Dendritic cell treated with granulocyte-macrophage colony-stimulating factor and Interleukin-4, amounts not matched to agents 40 ng/mL and 50 ng/mL, for 4 days (primary cell): ENCODE data around the gene KLHDC10.
"Not testable (repeated sequence)": the region's sequence is repeated elsewhere in the genome, so short reads cannot be mapped to it uniquely, and the experiment has no call there.

ENCODE experiments used
- H3K27ac Mint-ChIP-seq: one replicate; pipeline ENCODE4 v1.8.0; 2022; ENCODE audit warnings: mild to moderate bottlenecking, mixed read lengths
- H3K27me3 Mint-ChIP-seq: one replicate; pipeline ENCODE4 v1.8.0; 2022; ENCODE audit warnings: mild to moderate bottlenecking, mixed read lengths
- H3K36me3 Mint-ChIP-seq: one replicate; pipeline ENCODE4 v1.8.0; 2022; ENCODE audit warnings: low read depth, mixed read lengths
- H3K4me1 Mint-ChIP-seq: one replicate; pipeline ENCODE4 v1.8.0; 2022; ENCODE audit warnings: low read depth, mixed read lengths
- H3K4me3 Mint-ChIP-seq: one replicate; pipeline ENCODE4 v1.8.0; 2022; ENCODE audit warnings: mild to moderate bottlenecking, moderate library complexity, mixed read lengths
- H3K9me3 Mint-ChIP-seq: one replicate; pipeline ENCODE4 v1.8.0; 2022; ENCODE audit warnings: mixed read lengths
- intact Hi-C: fragments of 100-400 bp; cut with micrococcal nuclease; formaldehyde crosslinking; loops from one replicate; pipeline ENCODE4 v1.15.0; 2022

KLHDC10 gene

GRCh38 chr7:130145424-130146100, 75.2 kb downstream of the KLHDC10 start:
- peaks cover 3% of the 10 kb centered on the region for H3K27me3 Mint-ChIP-seq
- intact Hi-C loops: no loop called here
- peaks cover 20% of the 10 kb centered on the region for H3K4me1 Mint-ChIP-seq
- H3K4me3 Mint-ChIP-seq: no peak overlapping the region
- no peaks in the 10 kb centered on the region for H3K9me3 Mint-ChIP-seq
- no peak overlapping the region for H3K27ac Mint-ChIP-seq
- no peaks in the 10 kb centered on the region for H3K36me3 Mint-ChIP-seq

- H3K4me3 Mint-ChIP-seq, H3K36me3 Mint-ChIP-seq, intact Hi-C loops, H3K27ac Mint-ChIP-seq, H3K27me3 Mint-ChIP-seq, H3K9me3 Mint-ChIP-seq: not testable (repeated sequence)
- peaks cover 14% of the 10 kb centered on the region for H3K4me1 Mint-ChIP-seq
Observed at GRCh38 chr7:130146142-130146541, 75.8 kb downstream of the KLHDC10 start.

- Mint-ChIP-seq H3K36me3 (no peaks in the 10 kb centered on the region), H3K27me3 (no peaks in the 10 kb centered on the region), H3K27ac (no peak overlapping the region), H3K4me1 (peaks cover 7% of the 10 kb centered on the region), H3K4me3 (no peak overlapping the region), H3K9me3 (no peaks in the 10 kb centered on the region)
- intact Hi-C loops: no loop called here
Observed at GRCh38 chr7:130146693-130147405, 76.5 kb downstream of the KLHDC10 start.

GRCh38 chr7:130147710-130148325, 77.5 kb downstream of the KLHDC10 start:
- peaks cover 6% of the 10 kb centered on the region for H3K4me1 Mint-ChIP-seq
- H3K27me3 Mint-ChIP-seq: no peaks in the 10 kb centered on the region
- no peak overlapping the region for H3K27ac Mint-ChIP-seq
- no peak overlapping the region for H3K4me3 Mint-ChIP-seq
- H3K36me3 Mint-ChIP-seq: no peaks in the 10 kb centered on the region
- H3K9me3 Mint-ChIP-seq: no peaks in the 10 kb centered on the region
- intact Hi-C loops: no loop called here

- intact Hi-C loops: no loop called here
- H3K36me3 Mint-ChIP-seq: no peaks in the 10 kb centered on the region
- no peak overlapping the region for H3K27ac Mint-ChIP-seq
- no peaks in the 10 kb centered on the region for H3K27me3 Mint-ChIP-seq
- no peaks in the 10 kb centered on the region for H3K9me3 Mint-ChIP-seq
- peaks cover 6% of the 10 kb centered on the region for H3K4me1 Mint-ChIP-seq
- no peak overlapping the region for H3K4me3 Mint-ChIP-seq
Observed at GRCh38 chr7:130148561-130148960, 78.2 kb downstream of the KLHDC10 start.

GRCh38 chr7:130149281-130150139, 79.2 kb downstream of the KLHDC10 start:
- Mint-ChIP-seq H3K27ac (no peak overlapping the region), H3K4me1 (peaks cover 6% of the 10 kb centered on the region), H3K36me3 (no peaks in the 10 kb centered on the region), H3K9me3 (no peaks in the 10 kb centered on the region), H3K27me3 (no peaks in the 10 kb centered on the region), H3K4me3 (no peak overlapping the region)
- intact Hi-C loops: no loop called here

GRCh38 chr7:130150587-130150986, 80.3 kb downstream of the KLHDC10 start:
- no peak overlapping the region for H3K27ac Mint-ChIP-seq
- peaks cover 6% of the 10 kb centered on the region for H3K4me1 Mint-ChIP-seq
- intact Hi-C loops: no loop called here
- H3K9me3 Mint-ChIP-seq: no peaks in the 10 kb centered on the region
- H3K36me3 Mint-ChIP-seq: no peaks in the 10 kb centered on the region
- no peak overlapping the region for H3K4me3 Mint-ChIP-seq
- no peaks in the 10 kb centered on the region for H3K27me3 Mint-ChIP-seq

- no peak overlapping the region for H3K27ac Mint-ChIP-seq
- H3K9me3 Mint-ChIP-seq: no peaks in the 10 kb centered on the region
- intact Hi-C loops: no loop called here
- no peaks in the 10 kb centered on the region for H3K36me3 Mint-ChIP-seq
- H3K27me3 Mint-ChIP-seq: no peaks in the 10 kb centered on the region
- peaks cover 6% of the 10 kb centered on the region for H3K4me1 Mint-ChIP-seq
- H3K4me3 Mint-ChIP-seq: no peak overlapping the region
Observed at GRCh38 chr7:130151591-130152492, 81.5 kb downstream of the KLHDC10 start.

GRCh38 chr7:130152493-130153210, 82.3 kb downstream of the KLHDC10 start:
- peaks cover 6% of the 10 kb centered on the region for H3K4me1 Mint-ChIP-seq
- intact Hi-C loops: no loop called here
- H3K27ac Mint-ChIP-seq: no peak overlapping the region
- no peaks in the 10 kb centered on the region for H3K27me3 Mint-ChIP-seq
- peaks cover 5% of the 10 kb centered on the region for H3K36me3 Mint-ChIP-seq
- H3K4me3 Mint-ChIP-seq: no peak overlapping the region
- H3K9me3 Mint-ChIP-seq: no peaks in the 10 kb centered on the region

- Mint-ChIP-seq H3K27ac (no peak overlapping the region), H3K4me3 (no peak overlapping the region), H3K9me3 (no peaks in the 10 kb centered on the region), H3K36me3 (peaks cover 12% of the 10 kb centered on the region), H3K27me3 (no peaks in the 10 kb centered on the region), H3K4me1 (peaks cover 6% of the 10 kb centered on the region)
- intact Hi-C loops: no loop called here
Observed at GRCh38 chr7:130153211-130153908, 83.0 kb downstream of the KLHDC10 start.

- peaks cover 16% of the 10 kb centered on the region for H3K36me3 Mint-ChIP-seq
- peaks cover 6% of the 10 kb centered on the region for H3K4me1 Mint-ChIP-seq
- no peak overlapping the region for H3K4me3 Mint-ChIP-seq
- intact Hi-C loops: no loop called here
- H3K9me3 Mint-ChIP-seq: no peaks in the 10 kb centered on the region
- H3K27ac Mint-ChIP-seq: no peak overlapping the region
- H3K27me3 Mint-ChIP-seq: no peaks in the 10 kb centered on the region
Observed at GRCh38 chr7:130154131-130154500, 83.8 kb downstream of the KLHDC10 start.

- Mint-ChIP-seq H3K4me1 (peaks cover 2% of the 10 kb centered on the region), H3K27ac (no peak overlapping the region), H3K9me3 (no peaks in the 10 kb centered on the region), H3K27me3 (no peaks in the 10 kb centered on the region), H3K4me3 (no peak overlapping the region), H3K36me3 (peaks cover 21% of the 10 kb centered on the region)
- intact Hi-C loops: no loop called here
Observed at GRCh38 chr7:130154501-130155317, 84.4 kb downstream of the KLHDC10 start.
